RCC 7860 (cell line): ENCODE measurements around the gene FMNL1.
A peak's percentile ranks its signal among the peaks of the same experiment; 100 is the strongest.
"Not testable (repeated sequence)": the region's sequence is repeated elsewhere in the genome, so short reads cannot be mapped to it uniquely, and the experiment has no call there.

Source experiments
- DNase-seq: peaks from one replicate; pipeline ENCODE4 v3.0.0-alpha.2; 2015; ENCODE audit warnings: low spot score
- FAIRE-seq: peaks from 2 replicates; lab custom pipeline; 2012; peaks lifted over from hg19 to GRCh38; lab: Jason Lieb, UNC

The FMNL1 gene

DNA sequence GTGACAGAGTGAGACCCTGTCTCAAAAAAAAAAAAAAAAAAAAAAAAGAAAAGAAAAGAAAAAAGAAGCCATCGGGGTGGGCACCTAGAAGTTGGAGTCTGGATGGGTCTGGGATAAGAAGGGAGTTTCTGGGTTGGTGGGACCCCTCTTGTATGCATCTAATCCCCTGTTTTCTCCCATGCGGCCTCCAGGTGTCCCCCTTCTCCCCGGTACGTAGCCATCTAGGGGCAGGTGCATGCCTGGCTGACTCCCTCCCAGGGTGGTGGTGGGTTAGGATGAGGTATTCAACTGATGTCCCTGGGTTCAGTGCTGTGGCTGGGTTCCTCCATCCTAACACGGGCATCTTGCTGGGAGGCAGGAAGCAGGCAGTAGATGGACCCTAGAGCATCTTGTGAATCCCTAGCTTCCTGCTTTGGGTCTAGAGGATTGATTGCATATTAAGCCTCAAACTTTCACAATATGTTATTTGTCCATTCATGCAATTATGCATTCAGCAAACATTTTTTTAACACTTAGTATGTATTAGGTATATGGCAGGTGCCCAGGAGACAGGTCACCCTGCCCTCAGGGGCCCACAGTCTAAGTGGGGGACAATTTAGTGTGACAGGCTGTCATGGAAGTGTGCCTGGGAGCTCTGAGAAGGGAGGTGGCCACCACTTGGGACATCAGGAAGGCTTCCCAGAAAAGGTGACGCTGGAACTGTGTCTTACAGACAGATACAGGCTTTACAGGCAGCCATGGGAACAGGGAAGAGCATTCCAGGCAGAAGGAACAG is 13.1 kb downstream of the FMNL1 start:
- FAIRE-seq: no peak
- DNase-seq: peak; percentile 36

DNA sequence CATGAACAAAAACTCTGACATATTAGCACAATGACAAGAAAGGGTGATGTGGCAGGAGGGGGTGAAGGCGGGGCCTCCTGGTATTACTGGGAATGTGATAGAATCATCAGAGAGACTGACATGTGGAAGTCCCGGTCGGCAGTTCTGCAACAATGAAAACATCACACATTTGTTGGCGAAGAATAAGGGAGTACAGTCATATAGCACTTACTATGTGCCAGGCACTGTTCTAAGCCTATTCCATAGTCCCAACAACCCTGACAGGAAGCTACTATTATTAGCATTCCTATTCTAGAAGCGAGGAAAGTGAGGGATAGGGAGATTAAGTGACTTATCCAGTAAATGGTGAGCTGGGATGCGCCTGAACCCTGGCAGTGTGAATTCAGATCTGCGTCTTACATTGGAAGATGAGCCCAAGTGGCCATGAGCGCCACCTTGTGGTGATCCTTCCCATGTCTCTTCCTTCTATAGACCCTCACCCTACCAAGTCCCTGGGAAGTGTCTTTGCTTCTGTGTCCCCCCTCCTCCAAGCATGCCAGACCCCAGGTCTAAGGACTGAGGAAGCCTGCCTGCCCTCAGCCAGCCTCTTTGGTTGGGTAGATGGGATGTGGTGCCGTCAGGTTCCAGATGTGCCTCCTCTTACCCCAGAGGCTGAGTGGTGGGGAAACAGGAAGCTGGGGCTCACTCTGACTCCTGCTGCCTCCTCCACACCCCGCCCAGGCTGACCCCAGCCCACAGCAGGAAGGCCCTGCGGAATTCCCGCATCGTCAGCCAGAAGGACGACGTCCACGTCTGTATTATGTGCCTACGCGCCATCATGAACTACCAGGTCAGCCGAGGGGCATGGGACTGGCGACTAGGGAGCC is 14.0 kb downstream of the FMNL1 start:
- FAIRE-seq (no peak), DNase-seq (peak; percentile 31)

DNA sequence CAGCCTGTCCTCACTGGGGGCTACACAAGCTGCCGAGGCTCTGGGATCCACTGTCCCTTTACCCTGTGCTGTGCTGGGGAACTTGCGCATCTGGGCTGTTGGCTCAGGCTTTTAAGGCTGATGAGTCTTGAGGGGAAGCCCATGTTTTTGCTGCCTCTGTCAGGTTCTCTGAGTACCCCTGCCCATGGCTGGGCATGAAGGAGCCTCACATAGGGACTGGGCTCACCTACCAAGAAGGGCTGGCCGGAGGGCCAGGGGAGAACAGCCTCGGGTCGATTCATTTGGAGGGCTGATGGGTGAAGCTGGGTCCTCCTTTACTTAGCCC is 14.6 kb downstream of the FMNL1 start:
- no peak for FAIRE-seq
- DNase-seq: no peak

DNA sequence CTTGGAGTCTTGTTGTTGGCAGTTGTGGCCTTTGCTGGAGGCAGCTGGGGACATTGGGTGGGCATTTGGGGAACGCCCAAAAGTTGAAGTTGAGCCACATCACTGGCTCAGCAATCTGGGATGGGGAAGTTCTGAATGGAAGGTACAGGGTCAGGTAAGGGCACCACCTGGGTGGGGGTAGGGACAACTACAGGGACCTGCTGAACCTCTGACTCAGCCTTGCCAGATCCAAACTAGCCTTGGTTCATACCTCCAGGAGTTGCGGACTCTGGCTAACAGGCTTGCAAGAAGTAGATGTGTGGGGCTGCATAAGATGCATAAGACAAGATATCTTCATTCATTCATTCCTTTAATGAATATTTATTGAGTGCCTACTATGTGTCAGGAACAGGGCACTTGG is 16.0 kb downstream of the FMNL1 start:
- no peak for DNase-seq
- no peak for FAIRE-seq

DNA sequence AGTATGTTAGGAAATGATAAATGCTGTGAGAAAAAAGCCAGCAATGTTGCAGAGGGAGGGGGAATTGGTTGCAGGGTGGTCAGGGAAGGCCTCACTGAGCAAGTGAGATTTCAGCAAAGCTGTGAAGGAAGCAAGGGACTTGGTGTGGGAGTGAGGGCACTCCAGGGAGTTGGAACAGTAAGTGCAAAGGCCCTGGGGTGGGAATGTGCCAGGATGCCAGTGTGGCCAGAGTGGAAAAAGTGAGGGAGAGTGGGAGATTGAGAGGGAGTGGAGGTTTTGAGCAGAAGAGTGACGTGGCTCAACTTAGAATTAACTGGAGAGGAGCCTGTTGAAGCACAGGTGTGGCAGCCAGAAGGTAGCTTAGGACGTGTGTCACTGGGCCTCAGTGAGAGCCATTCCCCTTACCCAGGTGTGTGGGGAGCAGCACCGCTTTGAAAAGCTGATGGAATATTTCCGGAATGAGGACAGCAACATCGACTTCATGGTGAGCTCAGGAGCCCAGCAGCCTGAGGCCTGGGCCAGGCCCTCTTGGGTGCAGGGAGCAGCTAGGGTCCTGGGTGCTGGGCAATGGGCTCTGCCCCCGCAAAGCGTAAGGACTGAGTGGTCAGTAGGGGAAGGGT is 16.6 kb downstream of the FMNL1 start:
- FAIRE-seq: no peak
- no peak for DNase-seq

DNA sequence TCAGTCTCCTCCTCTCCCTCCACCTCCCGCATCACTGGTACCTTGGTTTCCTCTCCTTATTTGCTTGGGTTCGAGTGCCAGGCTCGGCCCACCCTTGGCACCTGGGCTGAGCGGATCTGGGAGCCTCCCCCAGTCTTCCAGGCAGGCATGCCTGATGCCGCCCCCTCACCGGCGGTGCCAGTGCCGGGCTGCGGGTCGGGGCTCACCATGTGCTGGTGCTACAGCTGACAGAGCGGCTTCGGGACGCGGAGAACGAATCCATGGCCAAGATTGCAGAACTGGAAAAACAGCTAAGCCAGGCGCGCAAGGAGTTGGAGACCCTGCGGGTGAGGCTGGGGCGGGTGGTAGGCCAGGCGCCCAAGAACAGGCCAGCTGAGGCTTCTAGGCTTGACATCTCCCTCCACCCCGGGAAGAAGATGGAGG is 19.2 kb downstream of the FMNL1 start:
- FAIRE-seq: no peak
- no peak for DNase-seq

DNA sequence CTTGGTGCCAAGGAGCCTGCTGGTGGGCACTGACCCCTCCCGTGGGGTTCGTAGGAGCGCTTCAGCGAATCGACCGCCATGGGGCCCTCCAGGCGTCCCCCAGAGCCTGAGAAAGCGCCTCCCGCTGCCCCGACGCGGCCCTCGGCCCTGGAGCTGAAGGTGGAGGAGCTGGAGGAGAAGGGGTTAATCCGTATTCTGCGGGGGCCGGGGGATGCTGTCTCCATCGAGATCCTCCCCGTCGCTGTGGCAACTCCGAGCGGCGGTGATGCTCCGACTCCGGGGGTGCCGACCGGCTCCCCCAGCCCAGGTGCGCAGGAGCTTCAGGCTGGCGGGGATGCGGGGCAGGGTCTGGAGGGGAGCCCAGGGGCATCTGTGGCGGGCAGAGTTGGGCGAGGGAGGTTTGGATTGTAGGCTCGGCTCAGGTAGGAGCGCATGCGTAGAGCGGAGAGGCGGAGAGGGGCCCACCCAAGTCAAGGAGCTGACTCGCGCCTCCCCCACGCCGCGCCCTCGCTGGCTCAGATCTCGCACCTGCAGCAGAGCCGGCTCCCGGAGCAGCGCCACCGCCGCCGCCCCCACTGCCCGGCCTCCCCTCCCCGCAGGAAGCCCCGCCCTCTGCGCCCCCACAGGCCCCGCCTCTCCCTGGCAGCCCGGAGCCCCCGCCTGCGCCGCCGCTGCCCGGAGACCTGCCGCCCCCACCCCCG is 19.8 kb downstream of the FMNL1 start:
- DNase-seq (no peak), FAIRE-seq (no peak)

DNA sequence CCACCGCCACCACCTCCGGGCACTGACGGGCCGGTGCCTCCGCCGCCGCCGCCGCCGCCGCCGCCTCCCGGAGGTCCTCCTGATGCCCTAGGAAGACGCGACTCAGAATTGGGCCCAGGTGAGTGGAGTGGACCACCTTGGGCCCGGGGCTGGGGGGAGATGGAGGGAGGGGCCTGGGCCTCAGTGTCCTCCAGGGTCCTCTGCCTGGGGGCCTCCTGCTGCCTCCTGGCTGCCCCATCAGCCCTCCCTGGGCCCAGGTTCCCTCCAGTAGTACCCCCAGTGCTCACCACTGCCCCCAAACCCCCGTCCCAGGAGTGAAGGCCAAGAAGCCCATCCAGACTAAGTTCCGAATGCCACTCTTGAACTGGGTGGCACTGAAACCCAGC is 20.3 kb downstream of the FMNL1 start:
- DNase-seq (no peak), FAIRE-seq (no peak)

DNA sequence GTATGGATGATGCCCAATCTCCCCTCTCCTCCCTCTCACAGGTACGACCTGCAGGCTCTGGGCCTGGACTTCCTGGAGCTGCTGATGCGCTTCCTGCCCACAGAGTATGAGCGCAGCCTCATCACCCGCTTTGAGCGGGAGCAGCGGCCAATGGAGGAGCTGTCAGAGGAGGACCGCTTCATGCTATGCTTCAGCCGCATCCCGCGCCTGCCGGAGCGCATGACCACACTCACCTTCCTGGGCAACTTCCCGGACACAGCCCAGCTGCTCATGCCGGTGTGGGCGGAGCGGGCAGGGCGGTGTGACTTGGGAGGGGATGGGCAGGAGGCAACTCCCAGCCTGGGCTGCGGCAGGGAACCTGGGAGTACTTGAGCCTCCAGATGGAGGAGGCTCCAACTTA is 22.1 kb downstream of the FMNL1 start:
- DNase-seq: no peak
- FAIRE-seq: no peak

DNA sequence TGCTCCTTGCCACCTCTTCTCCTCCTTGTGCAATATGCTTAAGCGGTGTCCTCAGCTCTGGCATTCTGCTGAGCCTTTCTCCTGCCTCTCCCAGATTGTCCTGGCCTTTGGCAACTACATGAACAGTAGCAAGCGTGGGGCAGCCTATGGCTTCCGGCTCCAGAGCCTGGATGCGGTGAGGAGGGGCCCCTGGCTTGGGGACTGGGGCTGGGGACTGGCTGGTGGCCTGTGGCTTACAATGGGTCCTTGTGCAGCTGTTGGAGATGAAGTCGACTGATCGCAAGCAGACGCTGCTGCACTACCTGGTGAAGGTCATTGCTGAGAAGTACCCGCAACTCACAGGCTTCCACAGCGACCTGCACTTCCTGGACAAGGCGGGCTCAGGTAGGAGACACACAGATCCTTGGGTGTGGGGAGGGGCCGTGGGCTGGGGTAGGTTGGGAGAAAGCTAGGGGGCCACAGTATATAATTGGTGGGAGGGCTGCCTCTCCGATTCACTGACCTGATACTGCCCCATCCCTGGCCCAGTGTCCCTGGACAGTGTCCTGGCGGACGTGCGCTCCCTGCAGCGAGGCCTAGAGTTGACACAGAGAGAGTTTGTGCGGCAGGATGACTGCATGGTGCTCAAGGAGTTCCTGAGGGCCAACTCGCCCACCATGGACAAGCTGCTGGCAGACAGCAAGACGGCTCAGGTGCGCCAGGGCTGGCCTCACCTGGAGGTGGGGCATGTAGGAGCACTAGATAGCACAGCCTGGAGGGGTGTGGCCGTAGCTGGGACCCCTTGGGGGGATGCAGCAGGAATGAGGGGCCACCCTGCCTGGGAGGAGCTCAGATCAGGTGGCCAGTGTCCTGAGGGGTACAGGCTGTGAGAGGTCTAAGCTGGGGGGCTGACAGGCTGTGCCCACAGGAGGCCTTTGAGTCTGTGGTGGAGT is 23.3 kb downstream of the FMNL1 start:
- DNase-seq (no peak), FAIRE-seq (no peak)

DNA sequence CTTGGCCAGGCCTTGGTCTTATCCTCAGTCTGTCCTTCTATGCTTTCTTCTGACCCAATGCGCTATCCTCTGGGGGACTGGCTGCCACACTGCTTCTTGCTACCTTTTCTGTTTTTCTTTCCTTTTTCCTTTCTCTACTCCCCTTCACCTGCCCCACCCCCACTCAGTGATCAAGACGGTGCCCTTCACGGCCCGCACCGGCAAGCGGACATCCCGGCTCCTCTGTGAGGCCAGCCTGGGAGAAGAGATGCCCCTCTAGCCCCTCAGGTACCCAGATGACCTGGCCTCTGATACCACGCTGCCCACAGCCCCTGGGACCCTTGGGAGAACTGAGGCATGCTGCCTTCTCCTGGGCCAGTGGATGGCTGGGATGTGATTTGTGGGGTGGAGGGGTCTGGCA is 24.7 kb downstream of the FMNL1 start:
- DNase-seq (no peak), FAIRE-seq (no peak)

DNA sequence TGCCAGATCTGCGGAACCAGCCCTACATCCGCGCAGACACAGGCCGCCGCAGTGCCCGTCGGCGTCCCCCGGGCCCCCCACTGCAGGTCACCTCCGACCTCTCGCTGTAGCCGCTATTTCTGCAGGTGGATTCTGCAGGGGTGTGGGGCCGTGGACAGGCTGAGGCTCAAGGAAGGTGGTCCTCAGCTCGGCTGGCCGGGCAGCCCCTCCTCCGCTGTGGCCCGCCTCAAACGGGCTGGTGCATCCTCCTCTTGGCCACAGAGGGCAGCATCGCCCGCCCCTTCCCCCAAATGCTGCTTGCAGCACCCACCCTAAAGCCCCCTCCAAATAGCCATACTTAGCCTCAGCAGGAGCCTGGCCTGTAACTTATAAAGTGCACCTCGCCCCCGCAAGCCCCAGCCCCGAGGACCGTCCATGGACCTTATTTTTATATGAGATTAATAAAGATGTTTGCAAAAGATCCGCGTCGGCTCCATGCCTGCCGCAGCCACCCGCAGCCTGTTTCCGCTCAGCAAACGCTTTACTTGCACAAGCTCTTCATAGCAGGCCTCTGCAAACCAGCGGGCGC is 25.3 kb downstream of the FMNL1 start:
- FAIRE-seq (no peak), DNase-seq (no peak)

DNA sequence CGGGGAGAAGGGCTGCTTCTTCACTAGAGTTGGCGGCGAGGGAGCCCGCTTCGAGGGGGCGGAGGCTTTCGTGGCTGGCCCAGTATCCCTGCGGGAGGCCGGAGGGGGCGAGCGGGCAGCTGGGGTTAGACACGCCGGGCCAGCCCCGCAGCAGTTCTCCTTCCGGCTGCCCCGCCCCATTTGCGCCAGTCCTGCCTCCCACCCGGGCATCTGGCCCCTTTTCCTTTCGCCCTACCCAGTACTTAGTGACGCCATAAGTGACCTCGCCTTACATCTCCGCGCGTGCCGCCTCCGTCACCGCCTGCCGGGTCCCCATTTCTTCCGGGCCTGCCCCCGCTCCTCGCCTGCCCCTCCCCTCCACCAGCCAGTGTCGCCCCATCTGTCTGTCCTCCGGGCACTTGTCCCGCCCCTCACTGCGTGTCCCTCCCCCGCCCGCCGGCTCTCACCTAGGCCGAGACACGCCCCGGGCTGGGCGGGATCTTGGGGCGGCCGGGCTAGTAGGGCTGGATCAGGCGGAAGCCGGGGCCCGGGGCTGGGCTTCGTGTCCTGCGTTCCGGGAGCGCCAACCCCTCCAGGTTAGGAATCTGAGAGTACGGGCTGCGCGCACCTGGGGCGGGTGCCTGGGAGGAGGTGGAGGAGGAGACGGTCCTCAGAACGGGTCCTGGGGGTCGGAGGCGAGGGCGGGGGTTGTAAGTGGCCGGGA is 25.9 kb downstream of the FMNL1 start:
- FAIRE-seq: peak; percentile 5
- DNase-seq: peak; percentile 71

DNA sequence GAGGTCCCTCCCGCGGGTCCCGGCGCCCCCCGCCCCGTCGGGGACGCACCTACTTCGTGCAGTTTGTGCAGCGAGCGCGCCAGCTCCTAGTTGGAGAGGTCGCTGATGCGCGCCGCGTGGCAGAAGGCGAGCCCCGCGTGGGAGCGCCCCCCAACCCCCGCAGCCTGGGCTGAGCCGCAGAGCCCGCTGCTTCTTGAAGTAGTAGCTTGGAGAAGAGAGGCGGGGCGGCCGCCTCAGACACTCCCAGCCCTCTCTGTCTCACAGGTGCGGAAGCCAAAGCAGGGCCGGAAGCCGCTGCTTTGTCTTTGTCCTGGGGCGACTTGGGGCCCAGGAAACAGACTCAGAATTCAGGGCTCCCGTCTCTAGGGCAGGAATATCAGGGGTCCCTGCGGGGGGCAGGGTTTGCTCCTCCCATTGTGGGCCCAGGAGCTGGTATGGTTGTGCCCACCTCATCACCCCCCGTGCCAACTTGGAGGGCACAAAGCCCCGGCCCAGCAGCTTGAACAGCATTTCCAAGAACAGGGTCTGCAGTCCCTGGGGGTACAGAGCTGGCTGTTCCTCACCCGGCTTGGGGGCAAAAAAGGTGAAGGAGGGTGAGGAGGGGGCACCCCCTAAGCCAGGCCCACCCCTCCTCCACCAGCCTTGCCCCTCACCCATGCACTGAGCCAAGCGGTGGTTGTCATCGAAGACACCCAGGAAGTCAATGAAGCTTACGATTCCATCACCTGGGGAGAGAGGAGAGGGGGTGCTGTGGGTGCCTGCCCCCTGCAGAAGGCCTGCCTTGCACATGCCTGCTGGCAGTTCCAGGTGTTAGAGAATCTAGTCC is 26.7 kb downstream of the FMNL1 start:
- no peak for DNase-seq
- no peak for FAIRE-seq

DNA sequence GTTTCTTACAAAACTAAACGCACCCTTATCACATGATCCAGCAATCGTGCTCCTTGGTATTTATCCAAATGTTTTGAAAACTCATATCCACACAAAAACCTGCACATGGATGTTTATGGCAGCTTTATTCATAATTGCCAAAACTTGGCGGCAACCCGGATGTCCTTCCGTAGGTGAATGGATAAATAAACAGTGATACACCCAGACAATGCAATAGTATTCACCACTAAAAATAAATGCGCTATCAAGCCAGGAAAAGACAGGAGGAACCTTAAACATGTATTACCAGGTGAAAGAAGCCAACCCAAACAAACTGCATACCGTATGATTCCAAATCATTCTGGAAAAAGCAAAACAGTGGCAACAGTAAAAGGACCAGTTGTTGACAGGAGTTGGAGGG is 30.2 kb downstream of the FMNL1 start:
- FAIRE-seq: no peak
- no peak for DNase-seq

DNA sequence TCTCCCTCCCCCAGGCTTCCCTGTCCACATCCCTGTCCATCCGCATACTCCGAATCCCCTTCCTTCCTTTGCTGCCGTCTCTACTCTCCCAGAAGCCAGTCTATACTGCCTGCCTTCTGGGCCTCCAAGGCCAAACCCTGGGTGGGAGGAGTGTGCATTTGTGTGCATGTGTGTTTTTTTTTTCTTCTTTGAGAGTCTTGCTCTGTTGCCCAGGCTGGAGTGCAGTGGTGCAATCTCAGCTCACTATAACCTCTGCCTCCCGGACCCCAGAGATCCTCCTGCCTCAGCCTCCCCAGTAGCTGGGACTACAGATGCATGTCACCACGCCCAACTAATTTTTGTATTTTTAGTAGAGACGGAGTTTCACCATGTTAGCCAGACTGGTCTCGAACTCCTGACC is 31.6 kb downstream of the FMNL1 start:
- not testable (repeated sequence) for DNase-seq, FAIRE-seq

DNA sequence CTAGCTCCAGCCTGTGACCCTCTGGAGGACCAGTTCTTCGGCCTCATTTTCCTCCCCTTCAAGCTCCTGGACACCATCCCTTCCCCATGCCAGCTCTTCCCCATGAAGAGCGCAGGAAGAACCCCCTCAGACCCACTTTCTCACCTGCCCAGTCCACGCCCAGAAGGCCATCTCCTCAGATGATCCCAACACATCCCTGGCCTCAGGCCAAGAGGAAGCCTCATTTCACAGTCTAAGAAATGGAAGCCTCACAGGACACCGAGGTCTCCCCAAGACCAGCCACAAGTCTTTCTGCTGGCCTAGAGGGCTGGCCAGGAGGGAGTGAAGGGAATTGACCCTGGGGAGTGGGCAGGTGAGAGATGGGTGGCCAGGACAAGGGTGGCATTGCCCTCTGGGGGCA is 32.2 kb downstream of the FMNL1 start:
- DNase-seq (no peak), FAIRE-seq (no peak)

DNA sequence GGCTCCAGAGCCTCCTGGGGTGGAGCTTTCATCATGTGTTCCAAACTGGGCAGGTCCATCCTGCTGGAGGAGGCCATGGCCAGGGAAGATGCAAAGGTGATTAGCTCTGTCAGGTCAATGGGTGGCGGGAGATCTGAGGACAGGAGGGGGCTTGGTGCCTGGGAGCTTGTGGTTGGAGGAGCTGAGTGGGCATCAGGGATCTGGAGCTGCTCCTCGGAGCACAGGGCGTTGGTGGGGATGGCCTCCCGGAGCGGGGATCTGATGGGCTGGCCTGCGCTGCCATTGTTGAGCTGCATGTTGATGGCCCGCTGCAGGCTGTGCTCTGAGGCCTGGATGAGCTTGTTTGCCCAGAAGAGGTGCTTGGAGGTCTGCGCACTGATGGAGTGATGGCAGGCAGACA is 33.7 kb downstream of the FMNL1 start:
- FAIRE-seq (no peak), DNase-seq (no peak)
